ENCODE data around the gene RGS19. TPM values are rescaled to one million over a fixed set of nuclear protein-coding genes. Genes with fewer than 3 reads are reported as not detected.

RGS19 gene
- total RNA-seq, 2 donors from 2014 or later, result 38.1 to 40.0 TPM

DNA sequence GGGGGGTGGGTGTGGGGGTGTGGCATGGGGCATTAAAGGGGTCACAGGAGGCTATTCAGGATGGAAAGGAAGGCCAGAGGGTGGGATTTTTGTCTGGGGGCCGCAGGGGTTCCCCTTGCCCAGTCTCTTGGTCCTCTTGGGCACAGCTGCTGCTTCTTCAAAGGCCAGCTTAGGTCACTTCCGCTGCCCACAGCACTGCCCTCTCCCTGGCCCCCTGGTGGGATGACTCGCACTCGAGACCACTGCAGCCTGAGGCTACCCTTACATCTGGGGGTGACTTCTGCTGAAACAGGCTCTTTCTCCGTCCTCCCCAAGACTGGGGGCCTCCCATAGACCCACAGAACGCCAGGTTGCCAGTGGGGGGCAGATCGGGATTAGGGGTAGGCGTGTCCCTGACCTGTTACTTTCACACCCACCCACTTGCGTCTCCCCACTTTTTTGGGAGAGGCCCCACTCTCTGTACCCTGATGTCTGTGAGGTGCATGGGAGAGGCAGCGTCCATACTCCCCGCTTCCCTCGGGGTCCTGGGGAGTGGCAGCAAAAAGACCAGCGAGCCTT is 3.6 kb upstream of the RGS19 start:
- H3K27me3 Mint-ChIP-seq (ENCODE audit: low read depth), result peaks cover 6% of the 10 kb centered on the region
- DNase-seq, result no peak
- peak overlapping the region; percentile 78 to 88 for H3K4me3 Mint-ChIP-seq
- peaks cover 0 to 1% of the 10 kb centered on the region in 2 donors for H3K36me3 Mint-ChIP-seq (ENCODE audit: insufficient read depth in 2 of 2)
- H3K27ac Mint-ChIP-seq, result no peak overlapping the region
- peaks cover 2% of the 10 kb centered on the region in 2 donors for H3K9me3 Mint-ChIP-seq
- ATAC-seq (replicated peaks in 1 of 2), result no peak
- H3K4me1 Mint-ChIP-seq (ENCODE audit: low read depth), result peaks cover 35% of the 10 kb centered on the region

DNA sequence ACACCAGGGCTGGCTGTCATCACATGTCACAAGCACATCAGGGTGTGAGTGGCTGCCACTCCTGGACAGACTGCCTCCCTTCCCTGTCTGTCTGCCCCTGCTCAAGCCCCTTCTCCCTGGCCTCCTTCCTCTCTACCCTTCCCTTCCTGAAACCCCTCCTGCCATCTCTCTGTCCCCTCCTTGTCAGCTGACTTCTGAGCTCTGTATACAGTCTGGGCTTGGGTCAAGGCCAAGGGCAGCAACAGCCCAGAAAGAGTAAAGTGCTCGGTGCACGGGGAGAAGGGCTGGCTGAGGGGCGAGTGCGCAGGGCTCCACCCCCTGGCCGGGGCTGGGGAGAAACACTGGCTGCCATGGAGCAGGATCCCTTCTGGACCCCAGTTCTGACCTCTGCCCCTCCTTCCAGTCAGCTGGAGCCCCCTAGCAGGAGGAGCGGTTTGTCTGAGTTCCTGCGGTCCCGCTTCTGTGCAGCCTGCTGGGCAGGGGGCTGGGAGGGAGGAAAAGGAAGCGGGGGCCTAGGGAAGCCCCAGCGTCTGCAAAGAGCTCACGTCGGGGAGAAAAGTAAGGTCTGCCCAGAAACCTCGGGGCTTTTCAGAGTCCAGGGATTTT is 2.9 kb upstream of the RGS19 start:
- H3K4me1 Mint-ChIP-seq (ENCODE audit: low read depth), result peaks cover 40% of the 10 kb centered on the region
- no peaks in the 10 kb centered on the region for H3K36me3 Mint-ChIP-seq (ENCODE audit: insufficient read depth in 2 of 2)
- peaks cover 0 to 2% of the 10 kb centered on the region in 2 donors for H3K9me3 Mint-ChIP-seq
- peak overlapping the region; percentile 78 to 88 for H3K4me3 Mint-ChIP-seq
- peaks cover 6% of the 10 kb centered on the region for H3K27me3 Mint-ChIP-seq (ENCODE audit: low read depth)
- DNase-seq (no peak), ATAC-seq (replicated peaks in 1 of 2) (no peak)
- H3K27ac Mint-ChIP-seq, result no peak overlapping the region

DNA sequence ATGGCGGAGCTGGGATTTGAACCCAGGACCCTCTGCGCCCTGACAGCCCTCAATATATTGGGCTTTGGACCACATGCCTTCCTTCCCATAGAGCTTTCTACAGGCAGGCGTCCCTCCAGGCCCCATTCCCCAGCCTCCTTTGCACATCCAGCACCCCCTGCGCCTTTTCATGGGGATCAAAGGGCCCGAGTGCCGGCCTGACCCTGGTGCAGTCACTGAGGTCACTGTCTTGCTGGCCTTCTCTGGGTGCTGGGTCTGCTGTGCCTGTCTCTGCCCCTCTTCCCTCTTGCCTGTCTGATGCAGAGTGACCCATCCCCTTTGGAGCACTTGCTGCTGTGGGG is 2.3 kb upstream of the RGS19 start:
- H3K9me3 Mint-ChIP-seq, result peaks cover 0 to under 1% of the 10 kb centered on the region in 2 donors
- H3K36me3 Mint-ChIP-seq (ENCODE audit: insufficient read depth in 2 of 2), result no peaks in the 10 kb centered on the region
- peaks cover 6% of the 10 kb centered on the region for H3K27me3 Mint-ChIP-seq (ENCODE audit: low read depth)
- H3K4me3 Mint-ChIP-seq, result peak overlapping the region in 1 of 2 donors; percentile 53
- ATAC-seq (replicated peaks in 1 of 2) (no peak), DNase-seq (no peak)
- peak overlapping the region; percentile 68 for H3K27ac Mint-ChIP-seq
- peaks cover 40% of the 10 kb centered on the region for H3K4me1 Mint-ChIP-seq (ENCODE audit: low read depth)

DNA sequence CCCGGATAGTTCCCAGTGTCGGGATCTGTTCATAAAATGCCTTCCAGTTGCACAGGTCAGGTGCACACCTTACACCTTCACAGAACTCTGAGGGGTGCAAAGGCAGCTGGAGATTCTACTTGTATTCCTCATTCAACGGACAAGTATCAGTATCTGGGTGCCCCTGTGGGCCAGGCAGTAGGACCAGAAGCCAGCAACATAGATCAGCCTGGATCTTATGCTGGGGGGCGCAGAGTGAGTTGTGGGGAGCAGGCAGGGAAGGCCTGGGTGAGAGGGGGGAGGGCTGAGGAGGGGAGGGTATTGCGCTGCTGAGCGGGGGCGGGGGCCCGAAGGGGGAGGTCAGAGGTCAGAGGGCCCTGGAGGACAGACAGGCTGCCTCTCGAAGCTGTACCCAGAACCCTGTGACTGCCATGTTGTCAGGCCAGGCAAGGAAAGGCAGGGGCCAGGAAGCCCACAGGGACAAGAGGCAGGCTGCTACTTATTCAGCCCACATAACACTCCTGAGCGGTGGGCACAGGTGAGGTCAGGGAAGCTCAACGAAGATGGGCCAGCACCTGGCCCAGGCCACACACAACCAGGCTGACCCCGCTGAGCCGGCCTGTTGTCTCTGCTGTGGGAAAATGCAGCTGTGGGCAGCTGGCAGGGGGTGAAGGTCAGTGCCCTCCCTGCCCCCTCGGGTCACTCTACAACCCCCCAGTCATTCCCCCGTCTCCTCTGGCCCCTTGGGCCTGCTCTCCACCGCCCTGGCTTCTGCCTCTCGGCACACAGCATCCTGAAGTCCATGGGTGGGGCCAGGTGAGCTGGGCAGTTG is 1.7 kb upstream of the RGS19 start:
- DNase-seq (no peak), ATAC-seq (replicated peaks in 1 of 2) (no peak)
- Mint-ChIP-seq H3K4me1 (ENCODE audit: low read depth) (peaks cover 42% of the 10 kb centered on the region), H3K9me3 (no peaks in the 10 kb centered on the region), H3K27ac (no peak overlapping the region), H3K27me3 (ENCODE audit: low read depth) (peaks cover 6% of the 10 kb centered on the region), H3K36me3 (ENCODE audit: insufficient read depth in 2 of 2) (no peaks in the 10 kb centered on the region), H3K4me3 (peak overlapping the region; percentile 75 to 78)

DNA sequence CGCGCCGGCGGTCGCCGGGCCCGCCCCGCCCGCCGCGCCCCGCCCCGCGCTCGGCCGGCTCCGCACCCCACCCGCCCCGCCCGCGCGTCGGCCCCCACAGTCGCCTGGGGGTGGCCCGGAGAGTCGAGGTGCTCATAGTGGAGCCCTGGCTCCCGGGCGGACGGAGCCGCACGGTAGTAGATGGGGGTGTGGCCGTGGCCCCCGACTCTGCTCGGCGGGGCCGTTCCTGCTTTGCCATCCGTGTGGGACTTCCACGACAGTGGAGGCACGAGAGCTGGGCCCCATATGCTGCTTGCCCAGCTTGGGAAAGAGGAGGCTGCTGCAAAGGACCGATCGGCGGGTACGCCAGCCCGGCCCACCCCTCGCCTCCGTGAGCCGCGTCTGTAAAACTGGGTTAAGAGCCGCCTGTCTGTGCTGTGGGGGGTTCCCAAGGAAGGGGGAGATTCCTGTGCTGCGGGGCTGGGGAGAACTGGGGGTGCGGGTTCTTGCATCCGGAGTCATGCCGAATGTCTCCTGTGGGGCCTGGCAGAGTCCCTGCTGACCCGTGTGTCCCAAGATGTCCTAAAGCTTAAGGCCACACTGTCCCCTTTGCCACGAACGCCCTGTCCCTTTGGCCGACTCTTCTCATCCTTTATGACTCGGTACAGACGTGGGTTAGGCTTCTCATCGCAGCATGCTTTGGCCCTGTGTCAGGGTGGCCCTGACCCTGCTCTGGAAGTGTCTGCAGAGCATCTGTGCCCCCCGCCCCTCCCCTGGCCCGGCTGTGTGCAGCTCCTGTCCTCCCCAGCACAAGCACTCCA is 895 bp upstream of the RGS19 start, which contains the start of gene OPRL1:
Gene OPRL1 (plus strand): TSS at position 70 of the 800 bp plus-strand sequence. CDS start 12,639 bp downstream, outside the sequence.
- H3K9me3 Mint-ChIP-seq, result no peaks in the 10 kb centered on the region
- peaks cover 44% of the 10 kb centered on the region for H3K4me1 Mint-ChIP-seq (ENCODE audit: low read depth)
- H3K27ac Mint-ChIP-seq, result peak within 1 kb of the TSS; percentile 44
- peak within 1 kb of the TSS; percentile 94 to 95 for H3K4me3 Mint-ChIP-seq
- DNase-seq, result peak in 1 of 2 donors; percentile 48
- H3K27me3 Mint-ChIP-seq (ENCODE audit: low read depth), result peaks cover 6% of the 10 kb centered on the region
- H3K36me3 Mint-ChIP-seq (ENCODE audit: insufficient read depth in 2 of 2), result no peaks in the 10 kb centered on the region
- ATAC-seq (replicated peaks in 1 of 2), result peak; percentile 7 to 53

DNA sequence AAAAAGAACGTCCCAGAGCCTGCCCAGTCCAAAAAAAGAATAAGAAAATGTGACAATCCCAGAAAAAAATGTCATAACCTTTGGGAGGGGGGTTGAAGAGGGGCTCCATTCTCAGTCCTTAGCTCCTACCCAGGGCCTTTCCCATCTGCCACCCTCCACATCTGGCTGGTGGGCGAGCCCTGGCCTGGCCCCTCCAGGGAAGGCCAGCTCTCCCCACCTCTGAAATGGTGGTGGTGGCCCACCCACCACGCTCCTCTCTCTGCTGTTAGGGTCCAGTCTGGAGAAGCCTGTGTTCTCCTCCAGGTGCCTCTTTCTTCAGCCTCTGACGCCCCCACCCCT is 415 bp downstream of the RGS19 start:
- DNase-seq (no peak), ATAC-seq (replicated peaks in 1 of 2) (no peak)
- no peaks in the 10 kb centered on the region for H3K9me3 Mint-ChIP-seq
- no peaks in the 10 kb centered on the region for H3K27me3 Mint-ChIP-seq (ENCODE audit: low read depth)
- H3K36me3 Mint-ChIP-seq (ENCODE audit: insufficient read depth in 2 of 2), result no peaks in the 10 kb centered on the region
- H3K4me3 Mint-ChIP-seq, result peak overlapping the region; percentile 94 to 95
- H3K27ac Mint-ChIP-seq, result peak overlapping the region; percentile 44
- H3K4me1 Mint-ChIP-seq (ENCODE audit: low read depth), result peaks cover 40% of the 10 kb centered on the region

DNA sequence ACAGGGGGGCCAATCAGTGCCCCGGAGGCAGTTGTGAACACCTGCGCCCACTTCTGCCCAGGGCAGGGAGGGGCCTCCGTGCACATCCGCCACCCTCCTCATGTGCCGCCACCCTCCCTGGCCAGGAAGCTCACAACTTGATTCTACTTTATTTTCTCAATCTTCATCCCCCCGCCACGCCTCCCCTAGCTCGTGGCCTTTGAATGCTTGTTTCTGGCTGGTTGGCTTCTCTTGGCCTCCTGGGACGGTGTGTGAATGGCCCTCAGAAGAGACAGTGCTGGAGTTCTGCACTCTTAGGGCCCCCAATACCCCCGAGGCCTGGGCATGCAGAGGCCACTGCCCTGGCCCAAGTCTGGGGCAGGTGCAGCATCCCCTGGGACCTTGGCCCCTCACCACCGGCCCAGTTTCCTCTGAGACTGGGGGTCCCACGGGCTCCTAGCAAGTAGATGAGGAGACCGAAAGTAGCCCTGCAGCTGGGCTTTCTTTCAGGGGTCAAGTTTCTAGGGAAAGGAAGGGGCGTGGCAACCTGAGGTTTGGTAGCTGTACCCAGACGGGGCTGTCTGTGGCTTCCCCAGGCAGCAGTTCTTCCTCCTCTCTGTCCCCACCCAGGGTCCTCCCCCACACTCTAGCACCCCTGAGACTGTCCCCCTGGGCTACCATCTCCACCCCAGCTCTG is 1.3 kb downstream of the RGS19 start:
- no peaks in the 10 kb centered on the region for H3K27me3 Mint-ChIP-seq (ENCODE audit: low read depth)
- peak; percentile 43 to 53 for ATAC-seq (replicated peaks in 1 of 2)
- peaks cover 36% of the 10 kb centered on the region for H3K4me1 Mint-ChIP-seq (ENCODE audit: low read depth)
- H3K9me3 Mint-ChIP-seq, result no peaks in the 10 kb centered on the region
- H3K36me3 Mint-ChIP-seq (ENCODE audit: insufficient read depth in 2 of 2), result no peaks in the 10 kb centered on the region
- H3K4me3 Mint-ChIP-seq, result peak overlapping the region; percentile 94 to 95
- DNase-seq, result peak; percentile 62 to 64
- peak overlapping the region; percentile 74 for H3K27ac Mint-ChIP-seq

DNA sequence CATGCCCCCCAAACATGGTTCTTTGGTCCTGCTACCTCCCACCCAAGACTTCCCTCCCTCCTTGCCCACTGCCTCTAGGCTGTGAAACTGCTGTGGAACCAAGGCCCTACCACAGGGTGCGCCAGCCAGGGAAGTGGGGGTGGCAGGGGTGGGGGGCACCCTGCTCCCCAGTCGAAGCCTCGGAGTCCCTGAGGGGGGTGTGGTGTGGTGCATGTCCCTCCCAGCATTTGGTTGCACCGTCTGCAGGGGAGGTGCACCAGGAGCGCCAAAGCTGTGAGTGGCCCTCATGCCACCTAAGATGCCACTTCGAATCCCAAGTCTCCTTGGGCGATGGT is 1.8 kb downstream of the RGS19 start:
- Mint-ChIP-seq H3K36me3 (ENCODE audit: insufficient read depth in 2 of 2) (no peaks in the 10 kb centered on the region), H3K27ac (no peak overlapping the region), H3K27me3 (ENCODE audit: low read depth) (no peaks in the 10 kb centered on the region), H3K9me3 (no peaks in the 10 kb centered on the region), H3K4me3 (peak overlapping the region; percentile 94 to 95), H3K4me1 (ENCODE audit: low read depth) (peaks cover 31% of the 10 kb centered on the region)
- DNase-seq, result no peak
- no peak for ATAC-seq (replicated peaks in 1 of 2)

DNA sequence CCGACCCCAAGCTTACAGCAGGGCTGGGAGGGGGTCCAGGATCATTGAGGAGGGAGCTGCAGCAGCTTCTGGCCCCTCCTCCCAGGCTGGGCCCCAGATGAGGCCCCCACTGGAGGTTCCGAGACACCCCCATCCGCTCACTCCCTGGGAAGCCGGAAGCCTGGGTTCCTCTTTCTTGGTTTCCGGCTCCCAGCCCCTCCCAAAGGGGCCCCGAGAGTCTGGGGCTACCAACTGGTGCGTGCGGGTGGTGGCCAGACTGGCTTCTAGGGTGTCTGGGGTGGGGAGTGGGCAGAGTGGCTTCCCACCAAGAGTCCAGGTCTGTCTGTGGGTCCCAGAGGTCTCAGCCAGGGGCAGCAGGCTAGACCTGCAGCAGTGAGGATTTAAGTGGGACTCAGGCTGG is 2.2 kb downstream of the RGS19 start:
- ATAC-seq (replicated peaks in 1 of 2), result peak; percentile 18 to 35
- peak overlapping the region; percentile 87 for H3K27ac Mint-ChIP-seq
- H3K9me3 Mint-ChIP-seq, result no peaks in the 10 kb centered on the region
- H3K4me3 Mint-ChIP-seq, result peak overlapping the region; percentile 94 to 95
- peaks cover 0 to 2% of the 10 kb centered on the region in 2 donors for H3K36me3 Mint-ChIP-seq (ENCODE audit: insufficient read depth in 2 of 2)
- no peaks in the 10 kb centered on the region for H3K27me3 Mint-ChIP-seq (ENCODE audit: low read depth)
- DNase-seq, result peak; percentile 49 to 58
- H3K4me1 Mint-ChIP-seq (ENCODE audit: low read depth), result peaks cover 26% of the 10 kb centered on the region

DNA sequence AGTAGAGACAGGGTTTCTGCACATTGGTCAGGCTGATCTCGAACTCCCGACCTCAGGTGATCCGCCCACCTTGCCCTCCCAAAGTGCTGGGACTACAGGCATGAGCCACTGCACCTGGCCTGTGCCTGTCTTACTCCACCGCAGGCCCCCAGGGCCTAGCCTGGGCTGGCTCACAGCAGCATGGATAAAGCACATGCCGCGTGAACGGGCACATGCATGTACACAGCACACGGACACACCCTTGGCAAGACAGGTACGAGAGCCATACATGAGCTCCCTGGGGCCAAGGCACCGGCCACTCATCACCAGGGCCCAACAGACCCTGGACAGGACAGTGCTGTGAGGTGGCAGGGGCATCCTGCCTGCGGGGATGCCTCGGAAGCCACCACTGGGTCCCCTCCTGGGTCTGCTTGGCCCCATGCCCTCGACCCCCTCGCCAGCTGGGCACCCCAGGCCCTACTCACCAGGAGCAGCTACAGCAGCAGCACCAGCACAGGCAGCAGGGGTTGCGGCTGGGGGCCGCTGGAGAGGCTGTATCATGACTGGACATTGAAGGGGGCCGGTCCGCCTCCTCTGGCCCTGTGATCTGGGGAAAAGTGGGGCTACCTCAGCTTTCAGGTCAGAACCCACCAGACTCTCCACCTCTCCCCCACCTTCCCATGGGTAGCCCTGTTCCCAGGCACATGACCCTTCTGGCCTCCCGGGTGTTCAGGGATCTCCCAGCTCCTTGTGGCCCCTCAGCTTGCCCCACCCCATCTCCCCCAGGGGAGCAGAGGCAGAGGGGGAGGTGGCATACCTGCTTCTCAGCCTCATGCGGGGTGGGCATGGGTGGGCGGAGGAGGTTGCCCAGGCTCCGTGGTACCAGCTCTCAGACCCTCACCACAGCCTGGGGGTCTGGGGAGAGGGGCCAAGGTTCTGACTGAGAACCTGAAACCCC is 3.0 kb downstream of the RGS19 start:
- Mint-ChIP-seq H3K27me3 (ENCODE audit: low read depth) (no peaks in the 10 kb centered on the region), H3K27ac (no peak overlapping the region), H3K4me3 (peak overlapping the region; percentile 31 to 95), H3K36me3 (ENCODE audit: insufficient read depth in 2 of 2) (peaks cover 0 to 2% of the 10 kb centered on the region in 2 donors), H3K4me1 (ENCODE audit: low read depth) (peaks cover 20% of the 10 kb centered on the region), H3K9me3 (no peaks in the 10 kb centered on the region)
- DNase-seq, result no peak
- no peak for ATAC-seq (replicated peaks in 1 of 2)

DNA sequence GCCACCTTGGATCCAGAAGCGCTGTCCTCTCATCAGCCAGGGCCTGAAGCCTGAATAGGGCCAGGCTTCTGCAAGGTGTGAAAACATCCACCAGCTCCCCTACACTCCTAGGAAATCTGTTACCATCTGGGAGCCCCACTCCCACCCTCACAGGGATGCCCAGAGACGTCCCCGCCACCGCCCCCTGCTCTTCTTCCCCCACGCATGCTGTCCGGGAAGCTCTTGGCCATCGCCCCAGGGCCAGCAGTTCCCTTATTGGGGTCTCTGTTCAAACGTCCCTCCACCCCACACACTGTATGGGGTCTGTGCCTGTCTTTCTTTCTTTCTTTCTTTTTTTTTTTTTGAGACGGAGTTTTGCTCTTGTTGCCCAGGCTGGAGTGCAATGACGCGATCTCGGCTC is 3.8 kb downstream of the RGS19 start:
- peaks cover 0 to 2% of the 10 kb centered on the region in 2 donors for H3K36me3 Mint-ChIP-seq (ENCODE audit: insufficient read depth in 2 of 2)
- DNase-seq, result no peak
- H3K9me3 Mint-ChIP-seq, result no peaks in the 10 kb centered on the region
- no peak overlapping the region for H3K4me3 Mint-ChIP-seq
- no peak for ATAC-seq (replicated peaks in 1 of 2)
- no peak overlapping the region for H3K27ac Mint-ChIP-seq
- H3K27me3 Mint-ChIP-seq (ENCODE audit: low read depth), result no peaks in the 10 kb centered on the region
- H3K4me1 Mint-ChIP-seq (ENCODE audit: low read depth), result peaks cover 20% of the 10 kb centered on the region

DNA sequence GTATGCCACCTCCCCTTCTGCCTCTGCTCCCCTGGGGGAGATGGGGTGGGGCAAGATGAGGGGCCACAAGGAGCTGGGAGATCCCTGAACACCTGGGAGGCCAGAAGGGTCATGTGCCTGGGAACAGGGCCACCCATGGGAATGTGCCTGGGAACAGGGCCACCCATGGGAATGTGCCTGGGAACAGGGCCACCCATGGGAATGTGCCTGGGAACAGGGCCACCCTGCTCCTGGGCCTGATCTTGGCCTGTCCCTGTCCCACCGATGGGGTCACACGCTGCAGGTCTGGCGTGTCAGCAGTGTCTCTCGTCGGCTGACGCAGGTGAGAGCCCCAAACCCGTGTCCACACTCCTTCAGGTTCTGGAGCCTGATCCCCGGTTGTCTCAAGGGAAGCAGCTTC is 4.4 kb downstream of the RGS19 start:
- no peak overlapping the region for H3K27ac Mint-ChIP-seq
- peaks cover 0 to 2% of the 10 kb centered on the region in 2 donors for H3K36me3 Mint-ChIP-seq (ENCODE audit: insufficient read depth in 2 of 2)
- no peaks in the 10 kb centered on the region for H3K9me3 Mint-ChIP-seq
- DNase-seq, result no peak
- no peak for ATAC-seq (replicated peaks in 1 of 2)
- peaks cover 20% of the 10 kb centered on the region for H3K4me1 Mint-ChIP-seq (ENCODE audit: low read depth)
- no peak overlapping the region for H3K4me3 Mint-ChIP-seq
- no peaks in the 10 kb centered on the region for H3K27me3 Mint-ChIP-seq (ENCODE audit: low read depth)
